Cardiac muscle cell (in vitro differentiated cells and primary cell): ENCODE data around the gene BBS12. TPM values are rescaled to one million over a fixed set of nuclear protein-coding genes. Genes with fewer than 3 reads are reported as not detected.

Experiments
- DNase-seq, 2 donors: peaks; one replicate each; pipeline versions ENCODE4 v3.0.0 to v3.0.0-alpha.2; 2010 to 2017; ENCODE audit warnings: low read depth in 1 of 2, low spot score in 1 of 2
- H3K27ac ChIP-seq: fragments of 200-600 bp; sonication (generic); 2 replicates; pipeline ENCODE4 v1.5.1; 2016
- H3K27me3 ChIP-seq: fragments of 200-600 bp; sonication (generic); 2 replicates; pipeline ENCODE4 v1.6.0; 2016; ENCODE audit warnings: control low read depth
- H3K36me3 ChIP-seq: fragments of 200-600 bp; sonication (generic); 2 replicates; pipeline ENCODE4 v1.5.1; 2016; ENCODE audit warnings: control low read depth
- H3K4me1 ChIP-seq: fragments of 200-600 bp; sonication (generic); 2 replicates; pipeline ENCODE4 v1.8.1; 2017; ENCODE audit warnings: low read depth, mild to moderate bottlenecking, mixed run types
- H3K4me3 ChIP-seq: fragments of 200-600 bp; sonication (generic); 2 replicates; pipeline ENCODE4 v1.5.1; 2016; ENCODE audit warnings: mild to moderate bottlenecking
- H3K9me3 ChIP-seq: fragments of 200-600 bp; sonication (generic); 2 replicates; pipeline ENCODE4 v1.5.1; 2017; ENCODE audit warnings: low read depth, mild to moderate bottlenecking, control low read depth
- polyA plus RNA-seq: library from polyadenylated mRNA; unstranded; fragments of >200 nt; fragmentation: Nextera tagmentation; extraction: Ambion mirVana; gene quantifications from 2 replicates; pipeline ENCODE4 v1.2.1, GENCODE V29; 2016
- total RNA-seq: library from RNA; depleted of rRNA; stranded (reverse); fragments of >200 nt; gene quantifications from 2 replicates; pipeline ENCODE4 v1.2.3, GENCODE V29; 2016
- TF ChIP-seq, protein P1 (sequence below): IDR thresholded peaks from 2 replicates; pipeline ENCODE4 v1.5.1; 2012; ENCODE audit warnings: low read depth, mild to moderate bottlenecking, low read length

BBS12 gene
- total and polyA plus RNA-seq, 2 experiments from 2014 or later = 4.9 to 7.4 TPM

DNA sequence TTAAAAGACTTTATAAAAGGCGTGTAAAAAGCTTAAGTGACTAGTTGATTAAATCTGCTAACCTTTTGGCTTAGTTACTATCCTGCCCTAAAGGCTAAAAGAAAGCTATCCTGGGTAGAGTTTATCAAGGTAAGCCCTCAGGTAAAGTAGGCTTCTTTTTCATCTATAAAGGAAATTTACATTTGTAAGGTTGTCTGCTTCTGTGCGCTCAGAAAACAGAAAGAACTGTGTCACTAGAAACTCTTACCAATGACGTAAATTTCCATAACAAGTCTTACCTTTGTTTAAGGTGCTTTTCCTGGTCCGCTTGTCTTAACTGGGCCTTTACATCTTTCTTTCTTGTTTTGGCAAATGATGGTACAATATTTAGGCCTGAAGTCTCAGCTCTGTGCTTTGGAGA is 56.4 kb downstream of the BBS12 start:
- no peaks in the 10 kb centered on the region for H3K36me3 ChIP-seq
- H3K9me3 ChIP-seq = no peaks in the 10 kb centered on the region
- H3K4me1 ChIP-seq = no peaks in the 10 kb centered on the region
- DNase-seq = no peak
- H3K27ac ChIP-seq = no peak overlapping the region
- TF ChIP-seq, protein P1, sequence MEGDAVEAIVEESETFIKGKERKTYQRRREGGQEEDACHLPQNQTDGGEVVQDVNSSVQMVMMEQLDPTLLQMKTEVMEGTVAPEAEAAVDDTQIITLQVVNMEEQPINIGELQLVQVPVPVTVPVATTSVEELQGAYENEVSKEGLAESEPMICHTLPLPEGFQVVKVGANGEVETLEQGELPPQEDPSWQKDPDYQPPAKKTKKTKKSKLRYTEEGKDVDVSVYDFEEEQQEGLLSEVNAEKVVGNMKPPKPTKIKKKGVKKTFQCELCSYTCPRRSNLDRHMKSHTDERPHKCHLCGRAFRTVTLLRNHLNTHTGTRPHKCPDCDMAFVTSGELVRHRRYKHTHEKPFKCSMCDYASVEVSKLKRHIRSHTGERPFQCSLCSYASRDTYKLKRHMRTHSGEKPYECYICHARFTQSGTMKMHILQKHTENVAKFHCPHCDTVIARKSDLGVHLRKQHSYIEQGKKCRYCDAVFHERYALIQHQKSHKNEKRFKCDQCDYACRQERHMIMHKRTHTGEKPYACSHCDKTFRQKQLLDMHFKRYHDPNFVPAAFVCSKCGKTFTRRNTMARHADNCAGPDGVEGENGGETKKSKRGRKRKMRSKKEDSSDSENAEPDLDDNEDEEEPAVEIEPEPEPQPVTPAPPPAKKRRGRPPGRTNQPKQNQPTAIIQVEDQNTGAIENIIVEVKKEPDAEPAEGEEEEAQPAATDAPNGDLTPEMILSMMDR = no peak
- no peaks in the 10 kb centered on the region for H3K27me3 ChIP-seq
- H3K4me3 ChIP-seq = no peak overlapping the region

DNA sequence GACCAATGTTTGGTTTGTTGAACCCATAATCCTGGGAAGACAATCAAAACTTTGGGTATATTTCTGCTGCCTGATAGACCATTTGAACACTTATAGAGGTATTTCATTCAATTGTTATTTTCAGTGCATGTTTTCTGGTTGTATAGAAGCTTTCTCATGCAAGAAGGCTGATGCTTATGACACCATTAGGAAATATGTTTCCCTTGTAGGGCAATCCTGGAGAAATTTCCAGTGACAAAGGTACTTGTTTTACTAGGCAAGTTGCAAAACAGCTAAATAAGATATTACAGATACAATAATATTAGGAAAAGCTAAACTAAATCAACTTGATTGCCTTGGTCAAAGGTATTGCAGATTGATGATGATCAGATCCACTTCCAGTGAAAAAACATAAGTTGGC is 61.3 kb downstream of the BBS12 start:
- Histone ChIP-seq H3K9me3 (no peaks in the 10 kb centered on the region), H3K27ac (no peak overlapping the region), H3K36me3 (no peaks in the 10 kb centered on the region), H3K4me1 (peaks cover 4% of the 10 kb centered on the region), H3K4me3 (no peak overlapping the region), H3K27me3 (no peaks in the 10 kb centered on the region)
- no peak for DNase-seq
- TF ChIP-seq, protein P1 = no peak

Other genes with a start within 250 kb of the BBS12 start
- not detected in 2 replicates for gene IL21, start 111.6 kb upstream of the BBS12 start, total RNA-seq
- gene IL21, start 111.6 kb upstream of the BBS12 start, polyA plus RNA-seq = not detected in 2 replicates
- 2.1 and 3.2 TPM in 2 replicates for gene FGF2, start 94.1 kb downstream of the BBS12 start, total RNA-seq
- 3.0 and 3.4 TPM in 2 replicates for gene FGF2, start 94.1 kb downstream of the BBS12 start, polyA plus RNA-seq
- gene NUDT6, start 189.9 kb downstream of the BBS12 start, total RNA-seq = 32.3 and 40.4 TPM in 2 replicates
- 25.0 and 26.3 TPM in 2 replicates for gene NUDT6, start 189.9 kb downstream of the BBS12 start, polyA plus RNA-seq